HG02588 (cell line): ENCODE measurements around the gene JAK1.
"Not testable (repeated sequence)": the region's sequence is repeated elsewhere in the genome, so short reads cannot be mapped to it uniquely, and the experiment has no call there.

ENCODE experiments used
- ATAC-seq: cut with Tn5 transposase; IDR thresholded peaks from one replicate; pipeline ENCODE4 v1.9.1; 2021; ENCODE audit warnings: mild to moderate bottlenecking, moderate library complexity; ENCODE audit not compliant: unreplicated experiment

The JAK1 gene

DNA sequence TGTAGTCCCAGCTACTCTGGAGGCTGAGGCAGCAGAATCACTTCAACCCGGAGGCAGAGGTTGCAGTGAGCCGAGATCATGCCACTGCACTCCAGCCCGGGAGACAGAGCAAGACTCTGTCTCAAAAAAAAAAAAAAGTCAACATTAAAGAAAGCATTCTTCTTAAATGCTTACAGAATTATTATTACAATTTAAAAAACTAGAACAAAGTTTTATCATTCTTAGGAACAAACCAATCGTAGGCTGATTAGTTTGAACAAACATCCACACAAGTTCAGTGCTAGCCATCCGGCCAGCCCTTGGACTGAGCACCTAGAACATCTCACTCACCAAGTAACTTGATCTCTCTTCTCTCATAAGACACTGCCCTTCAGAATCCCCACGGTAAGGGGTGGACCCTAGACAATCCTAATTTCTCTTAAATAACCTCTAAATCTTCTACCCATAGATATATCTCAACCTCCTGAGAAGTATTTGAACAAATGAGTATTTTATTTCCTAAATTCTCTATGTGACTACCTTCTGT, 16.0 kb downstream of the JAK1 start:
- no peak for ATAC-seq

DNA sequence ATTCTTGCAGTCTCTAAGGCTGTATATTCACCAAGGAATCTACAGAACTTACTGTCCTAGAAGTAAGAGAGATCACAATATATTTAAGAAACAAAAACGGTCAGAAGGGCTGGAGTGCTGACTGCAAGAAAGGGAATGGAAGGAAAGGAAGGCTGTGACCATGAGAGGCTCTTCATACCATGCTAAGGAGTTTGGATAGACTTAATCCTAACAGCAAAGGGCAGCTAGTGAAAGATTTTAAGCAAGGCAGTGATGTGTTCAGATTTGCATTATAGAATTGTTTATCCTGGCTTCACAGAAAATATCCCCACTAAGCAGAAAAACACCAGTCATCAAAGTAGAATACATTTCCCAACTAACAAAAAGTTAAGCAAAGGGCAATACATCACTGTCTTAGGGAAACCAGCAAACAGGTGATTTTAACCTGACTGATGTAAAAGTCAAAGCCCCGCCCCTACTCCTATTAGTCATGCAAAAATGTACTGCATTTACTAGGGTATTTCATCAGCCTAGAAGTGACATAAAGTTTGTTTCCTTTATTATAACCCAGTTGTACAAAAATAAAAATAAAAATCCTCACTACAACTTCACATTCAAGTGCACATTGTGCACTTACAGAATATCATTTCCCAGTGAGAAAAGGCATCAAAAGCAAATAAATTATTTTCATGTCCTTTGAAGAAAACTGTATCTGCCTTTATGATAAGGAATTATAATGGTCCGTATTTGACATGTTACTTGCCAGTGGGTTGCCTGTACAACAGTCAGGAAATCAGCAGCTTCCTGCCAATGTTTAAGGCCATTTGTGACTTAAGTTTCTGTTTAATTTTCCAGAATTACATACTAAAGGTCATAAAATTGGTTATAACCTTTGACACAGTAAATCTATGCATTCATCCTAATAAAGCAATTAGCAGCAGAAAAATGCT, 17.2 kb downstream of the JAK1 start:
- ATAC-seq, result no peak

- no peak for ATAC-seq
These were observed 18.1 kb downstream of the JAK1 start for GRCh38 chr1:64948216-64948615.

DNA sequence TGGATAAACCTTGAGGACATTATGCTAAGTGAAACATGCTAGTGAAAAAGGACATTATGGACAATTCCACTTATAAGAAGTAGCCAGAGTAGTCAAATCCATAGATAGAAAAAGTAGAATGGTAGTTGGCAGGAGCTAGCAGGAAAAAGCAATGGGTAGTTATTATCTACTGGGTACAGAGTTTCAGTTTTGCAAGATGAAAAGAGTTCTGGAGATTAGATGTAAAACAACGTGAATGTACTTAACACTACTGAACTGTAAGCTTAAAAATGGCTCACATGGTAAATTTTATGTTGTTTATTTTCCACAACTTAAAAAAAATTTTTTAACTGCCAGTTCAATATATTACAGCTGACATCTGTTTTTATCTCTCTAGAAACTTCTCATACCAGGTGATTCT, 19.4 kb downstream of the JAK1 start:
- no peak for ATAC-seq

- no peak for ATAC-seq
These were observed 21.4 kb downstream of the JAK1 start for GRCh38 chr1:64944913-64945312.

DNA sequence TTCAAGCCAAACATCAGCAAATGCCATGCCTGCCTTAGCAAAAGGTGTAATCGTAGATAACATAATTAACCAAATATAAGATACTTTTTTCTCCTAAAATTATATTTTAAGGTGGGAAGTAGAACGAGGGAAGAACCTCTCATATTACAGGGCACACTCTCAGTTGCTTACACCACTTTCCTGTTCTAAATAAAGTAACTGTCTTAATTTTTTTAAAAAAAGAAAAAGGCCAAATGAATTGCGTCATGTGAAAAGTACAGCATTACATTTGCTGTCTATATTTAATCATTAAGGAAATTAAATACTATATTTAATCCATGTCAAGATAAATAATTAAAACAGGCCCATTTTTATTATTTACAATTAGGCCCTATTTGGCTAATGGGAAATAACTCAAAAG, 23.7 kb downstream of the JAK1 start:
- ATAC-seq, result no peak

- no peak for ATAC-seq
These were observed 24.2 kb downstream of the JAK1 start for GRCh38 chr1:64942118-64942517.

- no peak for ATAC-seq
These were observed 24.8 kb downstream of the JAK1 start for GRCh38 chr1:64941461-64942117.

DNA sequence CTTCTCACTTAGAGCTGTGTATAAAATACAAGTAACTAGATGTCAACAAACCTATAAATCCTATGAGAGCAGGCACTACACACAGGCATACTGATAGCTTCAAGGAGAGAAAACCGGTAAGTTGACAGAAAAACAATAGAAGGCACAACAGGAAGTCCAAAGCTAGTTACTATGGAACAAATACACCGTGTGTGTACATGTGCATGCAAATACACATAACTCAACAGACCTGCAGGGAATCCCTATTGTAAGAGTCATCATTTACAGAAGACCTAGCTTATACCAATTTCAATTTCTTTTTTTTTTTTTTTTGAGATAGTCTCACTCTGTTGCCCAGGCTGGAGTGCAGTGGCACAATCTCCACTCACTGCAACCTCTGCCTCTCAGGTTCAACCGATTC, 26.3 kb downstream of the JAK1 start:
- no peak for ATAC-seq

GRCh38 chr1:64938991-64939390, 27.4 kb downstream of the JAK1 start:
- no peak for ATAC-seq

- no peak for ATAC-seq
These were observed 29.4 kb downstream of the JAK1 start for GRCh38 chr1:64936956-64937355.

GRCh38 chr1:64935551-64936155, 30.7 kb downstream of the JAK1 start:
- no peak for ATAC-seq

DNA sequence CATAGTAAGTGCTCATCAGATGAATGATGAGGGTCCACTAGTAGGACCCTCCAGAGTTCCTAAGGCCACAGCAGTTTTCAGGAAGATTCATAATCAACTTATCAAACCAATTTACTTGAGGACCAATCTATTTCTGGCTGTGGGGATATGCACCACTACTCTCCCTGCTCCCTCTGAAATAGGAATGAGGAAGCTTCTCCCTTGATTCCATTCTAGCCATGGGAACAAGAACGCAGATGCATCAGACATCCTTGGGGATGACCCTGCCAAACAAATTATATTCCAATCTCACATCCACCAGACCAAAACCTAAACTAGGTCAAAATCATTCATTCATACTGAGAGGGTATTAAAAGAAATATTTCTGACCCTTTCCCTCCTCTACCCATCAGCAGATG, 31.5 kb downstream of the JAK1 start:
- no peak for ATAC-seq

GRCh38 chr1:64934115-64934877, 32.1 kb downstream of the JAK1 start:
- ATAC-seq, result no peak

DNA sequence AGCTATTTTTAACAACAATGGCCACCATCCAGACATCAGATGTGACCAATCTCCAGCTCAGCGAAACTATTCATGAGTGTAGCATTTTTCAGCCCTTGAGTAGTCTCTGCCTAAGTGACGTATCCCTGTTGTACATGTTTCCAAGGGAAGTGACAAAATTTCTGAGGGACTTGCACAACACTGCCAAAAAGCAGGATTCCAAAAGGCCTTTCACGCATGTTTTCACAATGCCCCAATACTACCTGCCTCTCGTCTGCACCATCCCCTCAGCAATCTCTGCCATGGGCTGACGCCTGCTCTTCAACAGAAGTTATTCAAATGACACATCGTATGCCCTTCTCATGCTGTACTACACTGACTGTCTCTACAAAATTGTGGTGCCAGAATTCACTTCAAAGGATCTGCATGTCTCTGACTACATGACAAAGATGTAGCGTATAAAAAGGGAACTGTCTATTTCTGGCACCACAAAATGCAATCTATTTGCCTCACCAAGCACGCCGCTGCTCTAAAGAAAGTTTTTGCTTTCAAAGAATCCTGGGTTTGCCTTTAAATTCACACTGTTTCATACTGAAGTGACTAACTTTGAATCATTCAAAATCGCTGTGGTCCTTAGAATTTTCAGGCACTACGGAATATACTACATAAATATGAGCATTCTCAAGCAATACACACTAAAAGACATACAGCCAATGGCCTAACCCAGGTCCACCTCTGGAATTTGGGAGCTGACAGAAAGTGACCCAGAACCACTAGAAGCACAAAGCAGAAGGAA, 32.9 kb downstream of the JAK1 start:
- no peak for ATAC-seq

DNA sequence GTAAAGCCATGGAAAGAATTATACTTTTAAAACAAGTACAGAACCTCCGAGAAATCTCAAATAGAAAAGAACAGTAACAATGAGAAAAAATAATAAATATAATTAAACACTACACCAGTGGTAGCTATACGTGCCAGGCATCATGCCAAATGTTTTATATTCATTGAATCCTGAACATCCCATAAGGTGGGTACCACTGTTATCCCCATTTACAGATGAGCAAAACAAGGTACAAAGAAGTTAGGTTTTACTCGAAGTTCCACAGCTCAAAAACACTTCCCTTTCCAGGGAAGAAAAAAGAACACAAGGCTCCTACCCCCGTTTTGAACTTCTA, 33.4 kb downstream of the JAK1 start:
- ATAC-seq, result no peak

GRCh38 chr1:64930640-64931039, 35.7 kb downstream of the JAK1 start:
- ATAC-seq, result not testable (repeated sequence)

DNA sequence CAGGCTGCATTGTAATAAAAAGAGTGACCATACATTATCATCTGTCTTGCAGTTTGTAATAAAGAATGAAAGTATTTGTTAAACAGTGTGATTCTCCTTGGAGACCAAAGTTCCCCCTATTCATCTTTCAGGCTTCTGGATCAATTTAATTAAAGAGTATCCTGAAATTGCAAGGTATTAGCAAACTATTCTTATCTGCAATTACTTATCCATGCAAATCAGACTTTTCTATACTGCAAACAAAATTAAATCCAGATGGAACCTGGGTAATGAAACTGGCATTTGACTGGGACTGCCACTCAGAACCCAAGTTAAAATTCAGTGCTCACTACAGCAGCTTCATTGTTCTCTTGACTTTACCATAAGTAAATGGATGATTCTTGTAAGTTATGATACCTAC, 37.1 kb downstream of the JAK1 start:
- no peak for ATAC-seq

DNA sequence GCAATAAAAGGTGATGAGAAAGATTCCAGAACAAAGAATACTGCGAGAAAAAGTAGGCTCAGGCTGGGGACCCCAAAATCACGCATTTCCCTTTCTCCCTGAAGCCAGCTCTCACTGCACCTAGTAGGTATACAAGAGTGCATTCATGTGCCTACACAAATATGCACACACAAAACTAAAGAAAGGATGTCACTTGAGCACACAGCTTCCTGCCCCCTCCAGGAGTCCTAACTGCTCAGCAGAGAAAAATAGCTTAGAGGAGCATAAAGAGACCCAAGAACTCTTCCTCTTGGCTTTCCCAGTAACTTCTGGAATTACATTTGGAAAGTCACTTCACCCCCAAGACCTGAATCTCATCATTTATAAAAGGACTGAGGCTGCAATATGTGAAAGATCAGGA, 38.0 kb downstream of the JAK1 start:
- ATAC-seq, result no peak

DNA sequence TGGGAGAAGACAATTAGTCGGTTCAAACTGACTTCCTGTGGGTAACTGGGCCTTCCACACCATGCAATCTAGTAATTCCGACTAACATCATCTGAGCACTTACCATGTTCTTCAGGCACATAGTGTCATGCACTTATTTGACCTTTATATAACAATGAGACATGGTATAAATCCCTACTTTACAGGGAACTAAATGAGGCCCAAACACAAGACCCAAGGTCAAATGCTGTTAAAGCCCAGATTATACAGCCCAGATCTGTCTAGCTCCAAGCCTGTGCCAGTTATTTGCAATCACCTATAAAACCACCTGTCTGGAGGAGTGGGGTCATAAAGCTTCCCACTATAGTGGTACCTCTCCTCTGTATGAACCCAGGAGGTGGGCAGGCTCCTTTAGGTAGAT, 40.8 kb downstream of the JAK1 start:
- no peak for ATAC-seq
